Measurements from ENCODE around the gene IL22RA2.

DNA sequence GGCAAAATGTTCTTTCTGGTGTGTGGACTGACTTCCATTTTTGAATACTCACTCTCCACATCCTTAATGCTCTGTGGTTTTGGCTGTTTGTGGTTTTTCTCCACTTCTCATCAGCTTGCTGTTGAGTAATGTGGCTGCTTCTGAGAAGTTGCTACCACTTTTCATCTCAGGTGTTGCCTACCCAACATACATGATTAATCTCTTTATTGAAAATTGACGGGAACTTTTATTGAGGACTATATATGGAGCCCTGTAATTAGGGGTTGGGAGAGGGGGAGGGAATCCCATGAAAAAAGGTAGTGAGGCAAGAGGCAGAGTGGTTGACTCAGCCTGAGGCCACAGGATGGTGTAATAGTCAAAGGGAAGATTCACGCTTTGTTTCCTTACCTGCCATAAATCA, 17.6 kb downstream of the IL22RA2 start:
- TF ChIP-seq, protein P1, sequence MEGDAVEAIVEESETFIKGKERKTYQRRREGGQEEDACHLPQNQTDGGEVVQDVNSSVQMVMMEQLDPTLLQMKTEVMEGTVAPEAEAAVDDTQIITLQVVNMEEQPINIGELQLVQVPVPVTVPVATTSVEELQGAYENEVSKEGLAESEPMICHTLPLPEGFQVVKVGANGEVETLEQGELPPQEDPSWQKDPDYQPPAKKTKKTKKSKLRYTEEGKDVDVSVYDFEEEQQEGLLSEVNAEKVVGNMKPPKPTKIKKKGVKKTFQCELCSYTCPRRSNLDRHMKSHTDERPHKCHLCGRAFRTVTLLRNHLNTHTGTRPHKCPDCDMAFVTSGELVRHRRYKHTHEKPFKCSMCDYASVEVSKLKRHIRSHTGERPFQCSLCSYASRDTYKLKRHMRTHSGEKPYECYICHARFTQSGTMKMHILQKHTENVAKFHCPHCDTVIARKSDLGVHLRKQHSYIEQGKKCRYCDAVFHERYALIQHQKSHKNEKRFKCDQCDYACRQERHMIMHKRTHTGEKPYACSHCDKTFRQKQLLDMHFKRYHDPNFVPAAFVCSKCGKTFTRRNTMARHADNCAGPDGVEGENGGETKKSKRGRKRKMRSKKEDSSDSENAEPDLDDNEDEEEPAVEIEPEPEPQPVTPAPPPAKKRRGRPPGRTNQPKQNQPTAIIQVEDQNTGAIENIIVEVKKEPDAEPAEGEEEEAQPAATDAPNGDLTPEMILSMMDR (IDR thresholded peaks at IDR 0.05) = no peak
- no peak for TF ChIP-seq POLR2A (IDR thresholded peaks at IDR 0.05)
